ENCODE data around the gene VPS37C. TPM values are rescaled to one million over a fixed set of nuclear protein-coding genes. Genes with fewer than 3 reads are reported as not detected.

VPS37C gene
- total RNA-seq, 1 experiment from 2014 or later: 23.4 TPM

GRCh38 chr11:61111786-61112517 lies 49.3 kb downstream of the VPS37C start:
- ChIA-PET CTCF (interaction anchor here (1.1 to 1.5 kb wide), 3 partner anchors 20 to 349 kb away, joined by 3 to 6 read pairs (median 5); no protein-coding TSS in a partner anchor), POLR2A (interaction anchor here (0.6 kb wide), 1 partner anchor 47 kb away, joined by 11 read pairs; no protein-coding TSS in a partner anchor)
- ATAC-seq: no peak
- Mint-ChIP-seq H3K27me3 (ENCODE audit: low read depth) (no peaks in the 10 kb centered on the region), H3K27ac (no peak overlapping the region), H3K9me3 (no peaks in the 10 kb centered on the region), H3K4me1 (no peaks in the 10 kb centered on the region), H3K4me3 (no peak overlapping the region), H3K36me3 (no peaks in the 10 kb centered on the region)
- DNase-seq (ENCODE audit: low spot score): no peak
- TF ChIP-seq ATF6 (CRISPR knock-in tag; IDR thresholded peaks at IDR 0.05) (no peak), OVOL2 (CRISPR knock-in tag; IDR thresholded peaks at IDR 0.05; ENCODE audit: borderline replicate concordance) (no peak), GRHL2 (CRISPR knock-in tag; IDR thresholded peaks at IDR 0.05; ENCODE audit: insufficient replicate concordance, severe bottlenecking) (no peak), CREM (CRISPR knock-in tag; IDR thresholded peaks at IDR 0.05) (no peak), ARID4B (CRISPR knock-in tag; IDR thresholded peaks at IDR 0.05; ENCODE audit: borderline replicate concordance) (no peak), TCF7 (CRISPR knock-in tag; IDR thresholded peaks at IDR 0.05; ENCODE audit: low read depth) (no peak)

GRCh38 chr11:61111050-61111435 lies 50.2 kb downstream of the VPS37C start:
- no peaks in the 10 kb centered on the region for H3K4me1 Mint-ChIP-seq
- DNase-seq (ENCODE audit: low spot score) (no peak), ATAC-seq (no peak)
- CTCF ChIA-PET: interaction anchor here (0.8 to 1.2 kb wide), 2 partner anchors 19 to 132 kb away, joined by 3 to 5 read pairs; no protein-coding TSS in a partner anchor
- POLR2A ChIA-PET: no interaction called here
- no peaks in the 10 kb centered on the region for H3K9me3 Mint-ChIP-seq
- no peak overlapping the region for H3K27ac Mint-ChIP-seq
- TF ChIP-seq SOX15 (CRISPR knock-in tag; IDR thresholded peaks at IDR 0.05) (no peak), USF2 (CRISPR knock-in tag; IDR thresholded peaks at IDR 0.05) (no peak), IRF1 (CRISPR knock-in tag; IDR thresholded peaks at IDR 0.05) (no peak), ZMAT4 (CRISPR knock-in tag; IDR thresholded peaks at IDR 0.05) (no peak), ATF1 (CRISPR knock-in tag; IDR thresholded peaks at IDR 0.05) (no peak), ZNF532 (CRISPR knock-in tag; IDR thresholded peaks at IDR 0.05; ENCODE audit: borderline replicate concordance) (no peak), ZBTB43 (CRISPR knock-in tag; IDR thresholded peaks at IDR 0.05) (no peak), ZNF416 (CRISPR knock-in tag; IDR thresholded peaks at IDR 0.05) (no peak), EMX1 (CRISPR knock-in tag; IDR thresholded peaks at IDR 0.05) (no peak)
- no peaks in the 10 kb centered on the region for H3K36me3 Mint-ChIP-seq
- H3K27me3 Mint-ChIP-seq (ENCODE audit: low read depth): no peaks in the 10 kb centered on the region
- H3K4me3 Mint-ChIP-seq: no peak overlapping the region
